Neural progenitor cell (in vitro differentiated cells): ENCODE measurements around the gene HAVCR1. TPM values are rescaled to one million over a fixed set of nuclear protein-coding genes. Genes with fewer than 3 reads are reported as not detected.

Experiments used
- DNase-seq: peaks from one replicate; pipeline ENCODE4 v3.0.0-alpha.2; 2016; ENCODE audit warnings: low spot score
- H2AFZ ChIP-seq: fragments of 200-600 bp; sonication (generic); replicated peaks from 2 replicates; pipeline ENCODE4 v1.6.1; 2016; ENCODE audit warnings: antibody characterized with exemption
- H3F3A ChIP-seq: fragments of 200-600 bp; sonication (generic); 2 replicates; pipeline ENCODE4 v1.6.1; 2016; ENCODE audit warnings: antibody characterized with exemption, low read depth
- H3K27ac ChIP-seq: fragments of 200-600 bp; sonication (generic); 2 replicates; pipeline ENCODE4 v1.5.1; 2016; ENCODE audit warnings: mild to moderate bottlenecking
- H3K27me3 ChIP-seq: fragments of 200-600 bp; sonication (generic); 2 replicates; pipeline ENCODE4 v1.6.1; 2016; ENCODE audit warnings: mild to moderate bottlenecking, moderate library complexity
- H3K36me3 ChIP-seq: fragments of 200-600 bp; sonication (generic); 2 replicates; pipeline ENCODE4 v1.5.1; 2016
- H3K4me1 ChIP-seq: fragments of 200-600 bp; sonication (generic); 2 replicates; pipeline ENCODE4 v1.6.1; 2016; ENCODE audit warnings: mixed run types
- H3K4me2 ChIP-seq: fragments of 200-600 bp; sonication (generic); 2 replicates; pipeline ENCODE4 v1.6.1; 2016
- H3K4me3 ChIP-seq: fragments of 200-600 bp; sonication (generic); 2 replicates; pipeline ENCODE4 v1.5.1; 2016
- H3K79me2 ChIP-seq: fragments of 200-600 bp; sonication (generic); 2 replicates; pipeline ENCODE4 v1.6.1; 2016; ENCODE audit warnings: low read depth
- H3K9ac ChIP-seq: fragments of 200-600 bp; sonication (generic); 2 replicates; pipeline ENCODE4 v1.6.1; 2016
- H3K9me3 ChIP-seq: fragments of 200-600 bp; sonication (generic); 2 replicates; pipeline ENCODE4 v1.5.1; 2016; ENCODE audit warnings: low read depth
- H4K20me1 ChIP-seq: fragments of 200-600 bp; sonication (generic); 2 replicates; pipeline ENCODE4 v1.6.1; 2016; ENCODE audit warnings: low read depth
- H3K27ac Mint-ChIP-seq: 3 replicates; pipeline ENCODE4 v1.8.0; 2021; ENCODE audit warnings: mixed read lengths
- H3K27me3 Mint-ChIP-seq: 2 replicates; pipeline ENCODE4 v1.8.0; 2022; ENCODE audit warnings: low read depth, mild to moderate bottlenecking, inconsistent platforms, moderate library complexity, mixed read lengths; ENCODE audit not compliant: insufficient read depth
- H3K36me3 Mint-ChIP-seq: 3 replicates; pipeline ENCODE4 v1.8.0; 2021; ENCODE audit warnings: mixed read lengths
- H3K4me1 Mint-ChIP-seq: 3 replicates; pipeline ENCODE4 v1.8.0; 2021; ENCODE audit warnings: mixed read lengths
- H3K4me3 Mint-ChIP-seq: 3 replicates; pipeline ENCODE4 v1.8.0; 2021; ENCODE audit warnings: mild to moderate bottlenecking, moderate library complexity, mixed read lengths
- H3K9me3 Mint-ChIP-seq: 3 replicates; pipeline ENCODE4 v1.8.0; 2020; ENCODE audit warnings: mixed read lengths
- CTCF ChIP-seq: fragments of 200-600 bp; sonication (generic); IDR thresholded peaks from 2 replicates; pipeline ENCODE4 v1.5.1; 2017; ENCODE audit warnings: antibody characterized with exemption, mild to moderate bottlenecking
- EZH2 ChIP-seq: fragments of 200-600 bp; sonication (generic); IDR thresholded peaks from 2 replicates; pipeline ENCODE4 v1.6.1; 2017; ENCODE audit warnings: antibody characterized with exemption, mild to moderate bottlenecking, moderate library complexity
- EZH2phosphoT487 ChIP-seq: fragments of 200-600 bp; sonication (generic); IDR thresholded peaks from 2 replicates; pipeline ENCODE4 v1.6.1; 2017; ENCODE audit warnings: antibody characterized with exemption
- total RNA-seq: library from RNA; depleted of rRNA; stranded (reverse); fragments of >200 nt; gene quantifications from 2 replicates; pipeline ENCODE4 v1.2.3, GENCODE V29; 2015; ENCODE audit warnings: low replicate concordance

Gene HAVCR1
- total RNA-seq, 1 donor from 2014 or later, result not detected

GRCh38 chr5:157100140-157100679, 41.3 kb upstream of the HAVCR1 start:
- Mint-ChIP-seq H3K27me3 (no peaks in the 10 kb centered on the region), H3K27ac (no peak overlapping the region), H3K36me3 (no peaks in the 10 kb centered on the region), H3K4me3 (no peak overlapping the region), H3K4me1 (no peaks in the 10 kb centered on the region), H3K9me3 (no peaks in the 10 kb centered on the region)
- Histone ChIP-seq H3K36me3 (no peaks in the 10 kb centered on the region), H3K4me2 (no peak overlapping the region), H3K27me3 (no peaks in the 10 kb centered on the region), H3K27ac (no peak overlapping the region), H3K79me2 (no peaks in the 10 kb centered on the region), H3F3A (no peaks in the 10 kb centered on the region), H3K9me3 (no peaks in the 10 kb centered on the region), H2AFZ (no peak overlapping the region), H4K20me1 (no peaks in the 10 kb centered on the region), H3K4me1 (no peaks in the 10 kb centered on the region), H3K4me3 (no peak overlapping the region), H3K9ac (no peak overlapping the region)
- no peak for DNase-seq
- no peak for TF ChIP-seq EZH2
- no peak for TF ChIP-seq CTCF
- TF ChIP-seq EZH2phosphoT487, result no peak

GRCh38 chr5:157088342-157088990, 29.6 kb upstream of the HAVCR1 start:
- Mint-ChIP-seq H3K27me3 (peaks cover 3% of the 10 kb centered on the region), H3K36me3 (no peaks in the 10 kb centered on the region), H3K4me3 (no peak overlapping the region), H3K27ac (no peak overlapping the region), H3K4me1 (no peaks in the 10 kb centered on the region), H3K9me3 (peaks cover 2% of the 10 kb centered on the region)
- TF ChIP-seq EZH2, result no peak
- TF ChIP-seq EZH2phosphoT487, result no peak
- TF ChIP-seq CTCF, result no peak
- H3K4me1 ChIP-seq, result no peaks in the 10 kb centered on the region
- H3K9me3 ChIP-seq, result no peaks in the 10 kb centered on the region
- no peak overlapping the region for H3K27ac ChIP-seq
- no peak overlapping the region for H3K4me2 ChIP-seq
- DNase-seq, result no peak
- no peak overlapping the region for H3K9ac ChIP-seq
- H3K27me3 ChIP-seq, result no peaks in the 10 kb centered on the region
- no peak overlapping the region for H3K4me3 ChIP-seq
- H3K36me3 ChIP-seq, result no peaks in the 10 kb centered on the region
- no peak overlapping the region for H2AFZ ChIP-seq
- H3K79me2 ChIP-seq, result no peaks in the 10 kb centered on the region
- no peaks in the 10 kb centered on the region for H4K20me1 ChIP-seq
- no peaks in the 10 kb centered on the region for H3F3A ChIP-seq

GRCh38 chr5:157086751-157087359, 27.9 kb upstream of the HAVCR1 start:
- Histone ChIP-seq H3K4me3 (no peak overlapping the region), H3K9ac (no peak overlapping the region), H3K9me3 (no peaks in the 10 kb centered on the region), H3K4me1 (no peaks in the 10 kb centered on the region), H3K27me3 (no peaks in the 10 kb centered on the region), H3K4me2 (no peak overlapping the region), H3F3A (no peaks in the 10 kb centered on the region), H3K79me2 (no peaks in the 10 kb centered on the region), H3K27ac (no peak overlapping the region), H2AFZ (no peak overlapping the region), H3K36me3 (no peaks in the 10 kb centered on the region), H4K20me1 (no peaks in the 10 kb centered on the region)
- Mint-ChIP-seq H3K36me3 (no peaks in the 10 kb centered on the region), H3K4me3 (no peak overlapping the region), H3K9me3 (peaks cover 2% of the 10 kb centered on the region), H3K4me1 (no peaks in the 10 kb centered on the region), H3K27ac (no peak overlapping the region), H3K27me3 (peaks cover 6% of the 10 kb centered on the region)
- TF ChIP-seq CTCF (no peak), EZH2 (no peak), EZH2phosphoT487 (no peak)
- no peak for DNase-seq
